NCI-H2029 (cell line): ENCODE measurements around the gene RIMBP2.
A peak's percentile ranks its signal among the peaks of the same experiment; 100 is the strongest.

Experiments used
- DNase-seq: peaks from one replicate; lab custom pipeline; 2025; lab: John Stamatoyannopoulos, UW

Gene RIMBP2

GRCh38 chr12:130414381-130414780 is 301.7 kb downstream of the RIMBP2 start:
- no peak for DNase-seq

- DNase-seq = no peak
Measured at GRCh38 chr12:130413909-130414308, 302.2 kb downstream of the RIMBP2 start.

GRCh38 chr12:130412384-130412783 is 303.7 kb downstream of the RIMBP2 start:
- no peak for DNase-seq

- no peak for DNase-seq
Measured at GRCh38 chr12:130405332-130405731, 310.8 kb downstream of the RIMBP2 start.

GRCh38 chr12:130401703-130402102 is 314.4 kb downstream of the RIMBP2 start:
- DNase-seq = peak; percentile 14

GRCh38 chr12:130398100-130398848 is 317.8 kb downstream of the RIMBP2 start:
- DNase-seq = peak; percentile 68

- DNase-seq = no peak
Measured at GRCh38 chr12:130396667-130397066, 319.4 kb downstream of the RIMBP2 start.

- no peak for DNase-seq
Measured at GRCh38 chr12:130394906-130395305, 321.2 kb downstream of the RIMBP2 start.

GRCh38 chr12:130391186-130391585 is 324.9 kb downstream of the RIMBP2 start:
- DNase-seq = no peak

GRCh38 chr12:130385193-130385592 is 330.9 kb downstream of the RIMBP2 start:
- no peak for DNase-seq

- DNase-seq = no peak
Measured at GRCh38 chr12:130384234-130384633, 331.9 kb downstream of the RIMBP2 start.

GRCh38 chr12:130382818-130383217 is 333.3 kb downstream of the RIMBP2 start:
- no peak for DNase-seq

GRCh38 chr12:130375296-130376287 is 340.5 kb downstream of the RIMBP2 start:
- DNase-seq = peak; percentile 13

- DNase-seq = no peak
Measured at GRCh38 chr12:130374083-130374482, 342.0 kb downstream of the RIMBP2 start.

GRCh38 chr12:130372936-130373335 is 343.2 kb downstream of the RIMBP2 start:
- no peak for DNase-seq

- no peak for DNase-seq
Measured at GRCh38 chr12:130371296-130371695, 344.8 kb downstream of the RIMBP2 start.

- DNase-seq = no peak
Measured at GRCh38 chr12:130369816-130370215, 346.3 kb downstream of the RIMBP2 start.

- DNase-seq = no peak
Measured at GRCh38 chr12:130367523-130367922, 348.6 kb downstream of the RIMBP2 start.

GRCh38 chr12:130367003-130367402 is 349.1 kb downstream of the RIMBP2 start:
- DNase-seq = no peak

- DNase-seq = no peak
Measured at GRCh38 chr12:130366159-130366558, 349.9 kb downstream of the RIMBP2 start.

GRCh38 chr12:130364578-130364977 is 351.5 kb downstream of the RIMBP2 start:
- DNase-seq = no peak

GRCh38 chr12:130362060-130362459 is 354.0 kb downstream of the RIMBP2 start:
- no peak for DNase-seq
